GM23248 (cell line): ENCODE results near the gene DFFB. TPM values are rescaled to one million over a fixed set of nuclear protein-coding genes. Genes with fewer than 3 reads are reported as not detected.

ENCODE experiments used
- DNase-seq: peaks from one replicate; pipeline ENCODE4 v3.0.0-alpha.2; 2015
- H2AFZ ChIP-seq: fragments of 200-600 bp; sonication (generic); 2 replicates; pipeline ENCODE4 v1.6.1; 2016; ENCODE audit warnings: antibody characterized with exemption
- H3F3A ChIP-seq: fragments of 200-600 bp; sonication (generic); 2 replicates; pipeline ENCODE4 v1.6.1; 2016; ENCODE audit warnings: mild to moderate bottlenecking, antibody characterized with exemption, mixed run types; ENCODE audit not compliant: insufficient read depth
- H3K27ac ChIP-seq: fragments of 200-600 bp; sonication (generic); 2 replicates; pipeline ENCODE4 v1.5.1; 2016; ENCODE audit warnings: mild to moderate bottlenecking
- H3K27me3 ChIP-seq: fragments of 200-600 bp; sonication (generic); replicated peaks from 2 replicates; pipeline ENCODE4 v1.6.1; 2016; ENCODE audit warnings: mild to moderate bottlenecking; ENCODE audit not compliant: insufficient read depth
- H3K36me3 ChIP-seq: fragments of 200-600 bp; sonication (generic); 2 replicates; pipeline ENCODE4 v1.6.1; 2016; ENCODE audit warnings: low read depth, mild to moderate bottlenecking
- H3K4me1 ChIP-seq: fragments of 200-600 bp; sonication (generic); 2 replicates; pipeline ENCODE4 v1.6.1; 2016; ENCODE audit warnings: mild to moderate bottlenecking; ENCODE audit not compliant: insufficient read depth
- H3K4me2 ChIP-seq: fragments of 200-600 bp; sonication (generic); one replicate; pipeline ENCODE4 v1.6.1; 2016; ENCODE audit warnings: mild to moderate bottlenecking; ENCODE audit not compliant: unreplicated experiment
- H3K4me3 ChIP-seq: fragments of 200-600 bp; sonication (generic); 2 replicates; pipeline ENCODE4 v1.5.1; 2016; ENCODE audit warnings: mild to moderate bottlenecking
- H3K79me2 ChIP-seq: fragments of 200-600 bp; sonication (generic); 2 replicates; pipeline ENCODE4 v1.6.1; 2016; ENCODE audit warnings: mild to moderate bottlenecking; ENCODE audit not compliant: insufficient read depth
- H3K9ac ChIP-seq: fragments of 200-600 bp; sonication (generic); 2 replicates; pipeline ENCODE4 v1.6.1; 2016; ENCODE audit warnings: mild to moderate bottlenecking
- H3K9me2 ChIP-seq: fragments of 200-600 bp; sonication (generic); 2 replicates; pipeline ENCODE4 v1.6.1; 2016; ENCODE audit warnings: mixed run types, mild to moderate bottlenecking, moderate library complexity; ENCODE audit not compliant: insufficient read depth
- H3K9me3 ChIP-seq: fragments of 200-600 bp; sonication (generic); one replicate; pipeline ENCODE4 v1.6.1; 2017; ENCODE audit warnings: low read depth
- H4K20me1 ChIP-seq: fragments of 200-600 bp; sonication (generic); 2 replicates; pipeline ENCODE4 v1.6.0; 2016; ENCODE audit not compliant: insufficient read depth
- EZH2 ChIP-seq: fragments of 200-600 bp; sonication (generic); IDR thresholded peaks from 2 replicates; pipeline ENCODE4 v1.6.1; 2018; ENCODE audit warnings: antibody characterized with exemption, mild to moderate bottlenecking; ENCODE audit not compliant: insufficient read depth, poor library complexity, severe bottlenecking
- EZH2phosphoT487 ChIP-seq: fragments of 200-600 bp; sonication (generic); IDR thresholded peaks from 2 replicates; pipeline ENCODE4 v1.6.1; 2018; ENCODE audit warnings: antibody characterized with exemption, moderate library complexity, mild to moderate bottlenecking, low read depth; ENCODE audit not compliant: insufficient read depth
- WGBS, 2 experiments: methylation state at CpG; one replicate each; pipeline ENCODE4 v1.1.6; 2015 to 2017; ENCODE audit warnings: low lambda C conversion rate in 2 of 2, low coverage in 1 of 2; ENCODE audit errors: missing lambda C conversion rate in 2 of 2; 5-methylcytosine and 5-hydroxymethylcytosine counted together
- in situ Hi-C: fragments of 300-500 bp; cut with MboI; formaldehyde crosslinking; loops from 2 replicates; pipeline ENCODE4 v1.15.0; 2020
- polyA plus RNA-seq: library from polyadenylated mRNA; unstranded; fragments of >200 nt; fragmentation: Nextera tagmentation; extraction: Ambion mirVana; gene quantifications from 2 replicates; pipeline ENCODE4 v1.2.1, GENCODE V29; 2016
- total RNA-seq: library from RNA; depleted of rRNA; stranded (reverse); fragments of >200 nt; shearing (Covaris generic); gene quantifications from 2 replicates; pipeline ENCODE4 v1.2.3, GENCODE V29; 2014

DFFB gene
- total and polyA plus RNA-seq, 2 experiments from 2014 or later = 3.2 to 18.3 TPM

- no peak for DNase-seq
- Histone ChIP-seq H3K4me2 (no peak overlapping the region), H4K20me1 (no peaks in the 10 kb centered on the region), H3K9me2 (no peaks in the 10 kb centered on the region), H2AFZ (no peak overlapping the region), H3K79me2 (no peaks in the 10 kb centered on the region), H3K27ac (no peak overlapping the region), H3K4me3 (no peak overlapping the region), H3K9me3 (no peaks in the 10 kb centered on the region), H3K9ac (no peak overlapping the region), H3K4me1 (no peaks in the 10 kb centered on the region), H3K36me3 (peaks cover 6% of the 10 kb centered on the region; the same call in 1 of the 2 replicates), H3F3A (peaks cover 2% of the 10 kb centered on the region; the same call in 1 of the 2 replicates), H3K27me3 (no peaks in the 10 kb centered on the region)
- in situ Hi-C loops = no loop called here
- WGBS, 2 experiments = 98% methylated on average over 18 of the region's 18 CpGs
- TF ChIP-seq EZH2phosphoT487 = no peak
- no peak for TF ChIP-seq EZH2
These were observed 26.1 kb downstream of the DFFB start for GRCh38 chr1:3883194-3883925.

- 87% methylated on average over 13 of the region's 13 CpGs for WGBS, 2 experiments
- in situ Hi-C loops = no loop called here
These were observed 27.7 kb downstream of the DFFB start for GRCh38 chr1:3884966-3885365.

GRCh38 chr1:3885611-3886010 lies 28.3 kb downstream of the DFFB start:
- Histone ChIP-seq H4K20me1 (no peaks in the 10 kb centered on the region), H3F3A (peaks cover 2% of the 10 kb centered on the region; the same call in 1 of the 2 replicates), H3K79me2 (peaks cover 1% of the 10 kb centered on the region; the same call in 1 of the 2 replicates), H3K4me2 (no peak overlapping the region), H3K27me3 (no peaks in the 10 kb centered on the region), H3K4me1 (no peaks in the 10 kb centered on the region), H3K9ac (no peak overlapping the region), H3K4me3 (no peak overlapping the region), H2AFZ (no peak overlapping the region), H3K9me2 (no peaks in the 10 kb centered on the region), H3K9me3 (no peaks in the 10 kb centered on the region), H3K36me3 (peaks cover 22% of the 10 kb centered on the region; the same call in 1 of the 2 replicates), H3K27ac (no peak overlapping the region)
- in situ Hi-C loops = no loop called here
- 91 to 97% methylated on average over 7 of the region's 7 CpGs for WGBS, 2 experiments
- TF ChIP-seq EZH2phosphoT487 = no peak
- TF ChIP-seq EZH2 = no peak
- DNase-seq = no peak

More at GRCh38 chr1:3884966-3885365, 27.7 kb downstream of the DFFB start:
- Histone ChIP-seq H3K4me2 (no peak overlapping the region), H3K4me3 (no peak overlapping the region), H2AFZ (no peak overlapping the region), H3K9me3 (no peaks in the 10 kb centered on the region), H3K79me2 (no peaks in the 10 kb centered on the region), H3K36me3 (peaks cover 15% of the 10 kb centered on the region; the same call in 1 of the 2 replicates), H3F3A (peaks cover 2% of the 10 kb centered on the region; the same call in 1 of the 2 replicates), H4K20me1 (no peaks in the 10 kb centered on the region), H3K27me3 (no peaks in the 10 kb centered on the region), H3K9ac (no peak overlapping the region), H3K9me2 (no peaks in the 10 kb centered on the region), H3K4me1 (no peaks in the 10 kb centered on the region), H3K27ac (no peak overlapping the region)
- DNase-seq = no peak
- TF ChIP-seq EZH2phosphoT487 = no peak
- TF ChIP-seq EZH2 = no peak

GRCh38 chr1:3886106-3886670 lies 28.9 kb downstream of the DFFB start:
- peaks cover 25% of the 10 kb centered on the region; the same call in 1 of the 2 replicates for H3K36me3 ChIP-seq
- TF ChIP-seq EZH2 (no peak), EZH2phosphoT487 (no peak)
- H3F3A ChIP-seq = peaks cover 2% of the 10 kb centered on the region; the same call in 1 of the 2 replicates
- H3K9me2 ChIP-seq = no peaks in the 10 kb centered on the region
- H3K4me3 ChIP-seq = no peak overlapping the region
- no peaks in the 10 kb centered on the region for H3K4me1 ChIP-seq
- H2AFZ ChIP-seq = no peak overlapping the region
- no peak overlapping the region for H3K9ac ChIP-seq
- in situ Hi-C loops = no loop called here
- H3K9me3 ChIP-seq = no peaks in the 10 kb centered on the region
- WGBS, 2 experiments = 94 to 97% methylated on average over 15 of the region's 15 CpGs
- H3K79me2 ChIP-seq = peaks cover 7% of the 10 kb centered on the region; the same call in 1 of the 2 replicates
- H4K20me1 ChIP-seq = no peaks in the 10 kb centered on the region
- no peak overlapping the region for H3K4me2 ChIP-seq
- no peak overlapping the region for H3K27ac ChIP-seq
- DNase-seq = no peak
- no peaks in the 10 kb centered on the region for H3K27me3 ChIP-seq
